ENCODE data around the gene SLC15A1. TPM values are rescaled to one million over a fixed set of nuclear protein-coding genes. Genes with fewer than 3 reads are reported as not detected.

Gene SLC15A1
- total RNA-seq, 1 donor from 2014 or later, result not detected

DNA sequence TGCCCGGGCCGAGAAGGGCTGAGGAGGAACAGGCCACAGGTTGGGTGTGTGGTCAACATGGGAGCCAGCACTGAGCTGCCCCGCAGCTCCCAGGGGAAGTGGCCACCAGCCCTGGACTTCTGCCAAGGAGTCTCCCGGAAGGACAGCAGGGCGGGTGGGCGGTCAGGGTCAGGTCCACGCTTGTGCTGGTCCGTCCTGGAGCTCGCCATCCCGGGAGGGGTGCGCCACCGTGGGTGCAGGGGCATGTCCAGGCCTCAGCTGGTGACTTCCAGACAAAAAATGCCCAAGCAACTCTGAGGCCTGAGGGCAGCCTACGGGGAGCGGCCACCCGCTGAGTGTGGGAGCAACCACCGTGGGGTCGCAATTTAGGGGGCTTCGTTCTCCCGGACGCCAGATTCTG, 21.4 kb upstream of the SLC15A1 start:
- no peak overlapping the region for H3K27ac Mint-ChIP-seq (ENCODE audit: unreplicated experiment)
- no peaks in the 10 kb centered on the region for H3K9me3 Mint-ChIP-seq (ENCODE audit: low read depth)
- H3K27me3 Mint-ChIP-seq (ENCODE audit: low read depth), result peaks cover 6% of the 10 kb centered on the region
- TF ChIP-seq CTCF (IDR thresholded peaks at IDR 0.05), result no peak
- H3K4me3 Mint-ChIP-seq (ENCODE audit: unreplicated experiment), result no peak overlapping the region
- H3K36me3 Mint-ChIP-seq (ENCODE audit: low read depth), result no peaks in the 10 kb centered on the region
- no peak for DNase-seq (ENCODE audit: low spot score)
- peaks cover 7% of the 10 kb centered on the region for H3K4me1 Mint-ChIP-seq (ENCODE audit: low read depth)

GRCh38 chr13:98772794-98773452, 20.5 kb upstream of the SLC15A1 start:
- no peak for DNase-seq (ENCODE audit: low spot score)
- H3K27me3 Mint-ChIP-seq (ENCODE audit: low read depth), result peaks cover 6% of the 10 kb centered on the region
- H3K36me3 Mint-ChIP-seq (ENCODE audit: low read depth), result no peaks in the 10 kb centered on the region
- no peak overlapping the region for H3K4me3 Mint-ChIP-seq (ENCODE audit: unreplicated experiment)
- TF ChIP-seq CTCF (IDR thresholded peaks at IDR 0.05), result no peak
- peaks cover 7% of the 10 kb centered on the region for H3K4me1 Mint-ChIP-seq (ENCODE audit: low read depth)
- no peaks in the 10 kb centered on the region for H3K9me3 Mint-ChIP-seq (ENCODE audit: low read depth)
- H3K27ac Mint-ChIP-seq (ENCODE audit: unreplicated experiment), result no peak overlapping the region

DNA sequence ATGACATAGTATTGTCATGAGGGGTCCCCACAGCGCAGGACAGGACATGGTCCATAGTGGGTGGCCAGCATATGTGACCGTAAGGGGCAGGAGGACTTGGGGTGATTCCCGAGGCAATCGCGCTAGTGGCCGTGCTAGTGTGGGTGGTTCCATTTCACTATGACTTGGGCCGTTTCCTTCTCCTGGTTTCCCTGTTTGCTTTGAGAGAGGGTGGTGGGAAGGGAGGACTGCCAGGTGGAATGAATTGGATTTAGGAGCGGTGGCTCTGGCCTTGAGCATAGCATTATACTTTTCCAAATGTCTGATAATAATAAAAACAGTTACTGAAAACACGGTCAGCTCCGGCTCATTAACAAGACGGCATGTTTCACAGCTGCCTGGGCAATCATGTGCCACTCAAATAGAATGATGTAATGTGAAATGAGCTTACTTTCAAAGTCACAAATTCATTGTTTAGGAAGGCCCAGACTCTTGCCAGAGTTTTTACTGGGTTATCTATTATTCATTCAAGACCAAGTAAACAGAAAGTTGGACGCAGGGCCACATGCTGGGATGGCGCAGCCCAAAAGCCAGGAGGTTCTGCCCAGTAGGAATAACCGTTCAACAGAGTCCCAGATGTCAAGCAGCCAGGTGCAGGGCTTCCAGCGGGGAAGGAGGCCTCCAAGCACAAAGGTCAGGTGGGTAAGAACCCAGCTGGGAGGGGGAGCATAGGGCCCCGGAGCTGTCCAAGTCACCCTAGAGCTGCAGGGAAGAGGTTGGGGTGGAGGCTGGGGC, 19.6 kb upstream of the SLC15A1 start:
- DNase-seq (ENCODE audit: low spot score), result no peak
- peaks cover 7% of the 10 kb centered on the region for H3K4me1 Mint-ChIP-seq (ENCODE audit: low read depth)
- no peak overlapping the region for H3K4me3 Mint-ChIP-seq (ENCODE audit: unreplicated experiment)
- TF ChIP-seq CTCF (IDR thresholded peaks at IDR 0.05), result no peak
- H3K27ac Mint-ChIP-seq (ENCODE audit: unreplicated experiment), result no peak overlapping the region
- peaks cover 6% of the 10 kb centered on the region for H3K27me3 Mint-ChIP-seq (ENCODE audit: low read depth)
- H3K36me3 Mint-ChIP-seq (ENCODE audit: low read depth), result no peaks in the 10 kb centered on the region
- no peaks in the 10 kb centered on the region for H3K9me3 Mint-ChIP-seq (ENCODE audit: low read depth)

DNA sequence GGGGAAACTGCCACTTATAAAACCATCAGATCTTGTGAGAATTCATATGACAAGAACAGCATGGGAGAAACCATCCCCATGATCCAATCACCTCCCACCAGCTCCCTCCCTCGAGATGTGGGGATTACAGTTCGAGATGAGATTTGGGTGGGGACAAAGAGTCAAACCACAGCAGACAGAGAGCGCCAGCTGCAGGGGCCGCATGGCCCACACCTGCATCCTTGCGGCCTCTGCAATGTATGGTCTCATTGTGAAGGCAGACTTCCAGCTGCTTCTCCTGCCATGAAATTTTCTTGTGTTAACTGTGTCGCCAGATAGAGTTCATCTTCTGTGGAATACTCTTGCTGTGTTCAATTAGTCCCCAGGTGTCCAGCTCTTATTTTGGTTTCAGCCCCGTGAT, 17.3 kb upstream of the SLC15A1 start:
- H3K36me3 Mint-ChIP-seq (ENCODE audit: low read depth), result no peaks in the 10 kb centered on the region
- H3K27me3 Mint-ChIP-seq (ENCODE audit: low read depth), result peaks cover 8% of the 10 kb centered on the region
- no peak overlapping the region for H3K4me3 Mint-ChIP-seq (ENCODE audit: unreplicated experiment)
- no peak for TF ChIP-seq CTCF (IDR thresholded peaks at IDR 0.05)
- H3K27ac Mint-ChIP-seq (ENCODE audit: unreplicated experiment), result no peak overlapping the region
- DNase-seq (ENCODE audit: low spot score), result no peak
- no peaks in the 10 kb centered on the region for H3K4me1 Mint-ChIP-seq (ENCODE audit: low read depth)
- H3K9me3 Mint-ChIP-seq (ENCODE audit: low read depth), result no peaks in the 10 kb centered on the region

- peaks cover 8% of the 10 kb centered on the region for H3K27me3 Mint-ChIP-seq (ENCODE audit: low read depth)
- H3K4me1 Mint-ChIP-seq (ENCODE audit: low read depth), result no peaks in the 10 kb centered on the region
- H3K4me3 Mint-ChIP-seq (ENCODE audit: unreplicated experiment), result no peak overlapping the region
- no peak for DNase-seq (ENCODE audit: low spot score)
- H3K36me3 Mint-ChIP-seq (ENCODE audit: low read depth), result no peaks in the 10 kb centered on the region
- H3K9me3 Mint-ChIP-seq (ENCODE audit: low read depth), result no peaks in the 10 kb centered on the region
- no peak overlapping the region for H3K27ac Mint-ChIP-seq (ENCODE audit: unreplicated experiment)
- TF ChIP-seq CTCF (IDR thresholded peaks at IDR 0.05), result no peak
Measured at GRCh38 chr13:98768522-98768921, 16.1 kb upstream of the SLC15A1 start.

All from chondrocyte (in vitro differentiated cells).